Adipocyte (in vitro differentiated cells): ENCODE results near the gene FLT1.

ENCODE experiments used
- DNase-seq: peaks from one replicate; pipeline ENCODE4 v3.0.0-alpha.2; 2015; ENCODE audit warnings: low read depth
- H3K27me3 ChIP-seq: replicated peaks from 2 replicates; pipeline ENCODE4 v1.7.0; 2013; ENCODE audit warnings: mild to moderate bottlenecking, low read length, moderate library complexity; ENCODE audit not compliant: control insufficient read depth, insufficient read depth
- H3K36me3 ChIP-seq: 2 replicates; pipeline ENCODE4 v1.7.0; 2013; ENCODE audit warnings: low read length, mild to moderate bottlenecking, moderate library complexity; ENCODE audit not compliant: control insufficient read depth, insufficient read depth, severe bottlenecking
- H3K4me1 ChIP-seq: 2 replicates; pipeline ENCODE4 v1.7.0; 2013; ENCODE audit warnings: mild to moderate bottlenecking, low read length, moderate library complexity; ENCODE audit not compliant: control insufficient read depth, insufficient read depth
- H3K4me3 ChIP-seq: 2 replicates; pipeline ENCODE4 v1.7.0; 2013; ENCODE audit warnings: mild to moderate bottlenecking, low read length, moderate library complexity
- H3K9ac ChIP-seq: 2 replicates; pipeline ENCODE4 v1.7.0; 2013; ENCODE audit warnings: mild to moderate bottlenecking, low read length, moderate library complexity
- H3K9me3 ChIP-seq: 2 replicates; pipeline ENCODE4 v1.7.0; 2013; ENCODE audit warnings: mild to moderate bottlenecking, low read length, moderate library complexity; ENCODE audit not compliant: control insufficient read depth

The FLT1 gene

GRCh38 chr13:28496188-28496564, 1.2 kb upstream of the FLT1 start:
- peaks cover 10% of the 10 kb centered on the region for H3K4me1 ChIP-seq
- DNase-seq: peak; percentile 30
- H3K27me3 ChIP-seq: peaks cover 48% of the 10 kb centered on the region

GRCh38 chr13:28495538-28496187, 735 bp upstream of the FLT1 start:
- Histone ChIP-seq H3K9me3 (no peaks in the 10 kb centered on the region), H3K4me3 (peak overlapping the region; percentile 65), H3K4me1 (peaks cover 10% of the 10 kb centered on the region), H3K27me3 (peaks cover 53% of the 10 kb centered on the region), H3K9ac (no peak overlapping the region), H3K36me3 (no peaks in the 10 kb centered on the region)
- DNase-seq: no peak

More at GRCh38 chr13:28496188-28496564, 1.2 kb upstream of the FLT1 start:
- no peak overlapping the region for H3K4me3 ChIP-seq
- H3K9ac ChIP-seq: no peak overlapping the region
- no peaks in the 10 kb centered on the region for H3K9me3 ChIP-seq
- no peaks in the 10 kb centered on the region for H3K36me3 ChIP-seq

- Histone ChIP-seq H3K36me3 (no peaks in the 10 kb centered on the region), H3K9ac (no peak overlapping the region), H3K4me1 (peaks cover 10% of the 10 kb centered on the region), H3K9me3 (no peaks in the 10 kb centered on the region), H3K4me3 (peak overlapping the region; percentile 65), H3K27me3 (peaks cover 64% of the 10 kb centered on the region)
- peak; percentile 56 for DNase-seq
Measured at GRCh38 chr13:28494504-28494777, 487 bp downstream of the FLT1 start.

GRCh38 chr13:28493740-28494503, 1.0 kb downstream of the FLT1 start:
- Histone ChIP-seq H3K4me3 (peak overlapping the region; percentile 65), H3K4me1 (peaks cover 10% of the 10 kb centered on the region), H3K36me3 (no peaks in the 10 kb centered on the region), H3K9me3 (no peaks in the 10 kb centered on the region), H3K27me3 (peaks cover 68% of the 10 kb centered on the region), H3K9ac (no peak overlapping the region)
- DNase-seq: peak; percentile 71

- no peaks in the 10 kb centered on the region for H3K9me3 ChIP-seq
- peak; percentile 45 for DNase-seq
- H3K36me3 ChIP-seq: no peaks in the 10 kb centered on the region
- H3K9ac ChIP-seq: no peak overlapping the region
- H3K4me3 ChIP-seq: no peak overlapping the region
- H3K27me3 ChIP-seq: peaks cover 71% of the 10 kb centered on the region
- peaks cover 10% of the 10 kb centered on the region for H3K4me1 ChIP-seq
Measured at GRCh38 chr13:28492569-28493367, 2.2 kb downstream of the FLT1 start.

- no peak overlapping the region for H3K4me3 ChIP-seq
- H3K36me3 ChIP-seq: no peaks in the 10 kb centered on the region
- DNase-seq: peak; percentile 61
- H3K4me1 ChIP-seq: peaks cover 4% of the 10 kb centered on the region
- peaks cover 59% of the 10 kb centered on the region for H3K27me3 ChIP-seq
- H3K9ac ChIP-seq: no peak overlapping the region
- no peaks in the 10 kb centered on the region for H3K9me3 ChIP-seq
Measured at GRCh38 chr13:28490061-28490460, 4.9 kb downstream of the FLT1 start.

- Histone ChIP-seq H3K4me1 (peaks cover 4% of the 10 kb centered on the region), H3K36me3 (no peaks in the 10 kb centered on the region), H3K4me3 (no peak overlapping the region), H3K9ac (no peak overlapping the region), H3K9me3 (no peaks in the 10 kb centered on the region), H3K27me3 (peaks cover 61% of the 10 kb centered on the region)
- peak; percentile 75 for DNase-seq
Measured at GRCh38 chr13:28489524-28489931, 5.4 kb downstream of the FLT1 start.

GRCh38 chr13:28488376-28489005, 6.4 kb downstream of the FLT1 start:
- no peaks in the 10 kb centered on the region for H3K36me3 ChIP-seq
- no peak overlapping the region for H3K4me3 ChIP-seq
- H3K4me1 ChIP-seq: no peaks in the 10 kb centered on the region
- peaks cover 61% of the 10 kb centered on the region for H3K27me3 ChIP-seq
- DNase-seq: peak; percentile 37
- H3K9ac ChIP-seq: no peak overlapping the region
- no peaks in the 10 kb centered on the region for H3K9me3 ChIP-seq

- no peaks in the 10 kb centered on the region for H3K9me3 ChIP-seq
- DNase-seq: no peak
- no peaks in the 10 kb centered on the region for H3K36me3 ChIP-seq
- H3K9ac ChIP-seq: no peak overlapping the region
- peaks cover 41% of the 10 kb centered on the region for H3K27me3 ChIP-seq
- no peak overlapping the region for H3K4me3 ChIP-seq
- no peaks in the 10 kb centered on the region for H3K4me1 ChIP-seq
Measured at GRCh38 chr13:28485996-28486543, 8.9 kb downstream of the FLT1 start.

GRCh38 chr13:28485551-28485950, 9.4 kb downstream of the FLT1 start:
- H3K36me3 ChIP-seq: no peaks in the 10 kb centered on the region
- H3K9ac ChIP-seq: no peak overlapping the region
- no peak for DNase-seq
- H3K4me3 ChIP-seq: no peak overlapping the region
- H3K27me3 ChIP-seq: peaks cover 36% of the 10 kb centered on the region
- H3K9me3 ChIP-seq: no peaks in the 10 kb centered on the region
- H3K4me1 ChIP-seq: no peaks in the 10 kb centered on the region

- Histone ChIP-seq H3K4me1 (no peaks in the 10 kb centered on the region), H3K9ac (no peak overlapping the region), H3K9me3 (no peaks in the 10 kb centered on the region), H3K27me3 (peaks cover 32% of the 10 kb centered on the region), H3K4me3 (no peak overlapping the region), H3K36me3 (no peaks in the 10 kb centered on the region)
- DNase-seq: no peak
Measured at GRCh38 chr13:28485097-28485496, 9.8 kb downstream of the FLT1 start.
